PFSK-1 (cell line): Measurements from ENCODE around the gene ALDH16A1. TPM values are rescaled to one million over a fixed set of nuclear protein-coding genes. Genes with fewer than 3 reads are reported as not detected.
A peak's percentile ranks its signal among the peaks of the same experiment; 100 is the strongest.

Experiments used
- FOXP2 ChIP-seq: optimal IDR thresholded peaks from 2 replicates; pipeline ENCODE3; 2011; ENCODE audit warnings: borderline replicate concordance, control low read depth, inconsistent platforms; ENCODE audit not compliant: insufficient read depth; ENCODE audit errors: extremely low read length, extremely low read depth
- POLR2AphosphoS5 ChIP-seq: IDR thresholded peaks from 2 replicates; pipeline ENCODE4 v1.6.1; 2012; ENCODE audit warnings: low read depth, mild to moderate bottlenecking, control low read depth, low read length, moderate library complexity
- REST ChIP-seq, 2 experiments: IDR thresholded peaks; 2 replicates each; pipeline versions ENCODE4 v1.6.1 to v1.8.0; 2011 to 2012; ENCODE audit warnings: low read depth in 2 of 2, low read length in 2 of 2, control low read depth in 1 of 2, inconsistent platforms in 1 of 2, mild to moderate bottlenecking in 1 of 2, moderate library complexity in 1 of 2; ENCODE audit not compliant: insufficient read depth in 1 of 2
- SIN3A ChIP-seq: IDR thresholded peaks from 2 replicates; pipeline ENCODE4 v1.6.1; 2012; ENCODE audit warnings: mild to moderate bottlenecking, low read length, moderate library complexity, borderline replicate concordance; ENCODE audit not compliant: insufficient read depth
- TAF1 ChIP-seq: IDR thresholded peaks from 2 replicates; pipeline ENCODE4 v1.6.1; 2012; ENCODE audit warnings: low read length, control low read depth, borderline replicate concordance; ENCODE audit not compliant: insufficient read depth
- polyA plus RNA-seq: library from polyadenylated mRNA; unstranded; fragments of >200 nt; gene quantifications from one replicate; pipeline ENCODE4 v1.2.1, GENCODE V29; 2012; ENCODE audit warnings: low read depth, missing spikeins; ENCODE audit not compliant: insufficient read length

ALDH16A1 gene
- 95.8 TPM for polyA plus RNA-seq

- TF ChIP-seq FOXP2, result peak; percentile 55
- TF ChIP-seq POLR2AphosphoS5, result peak; percentile 99
- TF ChIP-seq REST (IDR thresholded peaks at IDR 0.05; ENCODE audit: insufficient read depth in 1 of 2, low read depth in 2 of 2, low read length in 2 of 2), result no peak; a peak in 1 of 4 replicates
- peak; percentile 97 for TF ChIP-seq TAF1
- TF ChIP-seq SIN3A, result peak; percentile 54; the same call in 1 of the 2 replicates
Observed at GRCh38 chr19:49453013-49453756, at the start of gene ALDH16A1. ALDH16A1 (plus strand) TSS chr19:49453225; CDS start chr19:49453332, 107 bp downstream.

GRCh38 chr19:49403404-49404187 lies 49.4 kb upstream of the ALDH16A1 start:
- TF ChIP-seq POLR2AphosphoS5 (no peak), SIN3A (no peak), TAF1 (no peak), FOXP2 (no peak), REST (IDR thresholded peaks at IDR 0.05; ENCODE audit: insufficient read depth in 1 of 2, low read depth in 2 of 2, low read length in 2 of 2) (no peak)

- TF ChIP-seq SIN3A (no peak), FOXP2 (no peak), TAF1 (no peak), REST (IDR thresholded peaks at IDR 0.05; ENCODE audit: insufficient read depth in 1 of 2, low read depth in 2 of 2, low read length in 2 of 2) (no peak), POLR2AphosphoS5 (no peak)
Observed at GRCh38 chr19:49407079-49407478, 45.9 kb upstream of the ALDH16A1 start.

GRCh38 chr19:49407482-49408015 lies 45.5 kb upstream of the ALDH16A1 start:
- TF ChIP-seq FOXP2 (no peak), SIN3A (no peak), REST (IDR thresholded peaks at IDR 0.05; ENCODE audit: insufficient read depth in 1 of 2, low read depth in 2 of 2, low read length in 2 of 2) (no peak), TAF1 (no peak), POLR2AphosphoS5 (no peak)
